H1 (cell line): ENCODE measurements around the gene SMYD3. TPM values are rescaled to one million over a fixed set of nuclear protein-coding genes. Genes with fewer than 3 reads are reported as not detected.

ENCODE experiments used
- POLR2AphosphoS5 ChIP-seq: IDR thresholded peaks from 2 replicates; pipeline ENCODE4 v1.6.1; 2011; ENCODE audit warnings: low read depth, low read length
- polyA plus RNA-seq, 7 experiments: library from polyadenylated mRNA; depleted of rRNA in 3 of 7; stranded (reverse) in 5 of 7; unstranded in 2 of 7; fragments of >200 nt in 5 of 7; fragments of 200-250 nt in 2 of 7; gene quantifications; 1 replicate in 5 of 7; 2 replicates in 1 of 7; 4 replicates in 1 of 7; pipeline versions ENCODE4 v1.2.1 to v1.2.3, GENCODE V29; 2011 to 2013; ENCODE audit warnings: missing spikeins in 2 of 7, mixed read lengths in 2 of 7
- total RNA-seq: library from RNA; stranded (reverse); fragmentation: NEBNext Ultra II Directional; extraction: Animal tissue kit (Norgen Biotek cat#: 25700); gene quantifications from 2 replicates; pipeline ENCODE4 v1.2.1, GENCODE V29; 2021
- TF ChIP-seq, protein P1 (sequence below): IDR thresholded peaks from 2 replicates; pipeline ENCODE4 v1.6.1; 2012; ENCODE audit warnings: inconsistent platforms
- TF ChIP-seq, protein P2 (sequence below), 3 experiments: IDR thresholded peaks; 1 replicate in 2 of 3; 2 replicates in 1 of 3; pipeline versions ENCODE4 v1.5.1 to v1.6.1; 2011; ENCODE audit warnings: low read length in 3 of 3, mild to moderate bottlenecking in 3 of 3, inconsistent platforms in 2 of 3, low read depth in 1 of 3, moderate library complexity in 1 of 3; ENCODE audit not compliant: insufficient read depth in 1 of 3; ENCODE audit errors: control extremely low read depth in 1 of 3

SMYD3 gene
- total and polyA plus RNA-seq, 2 of the 8 experiments (the other 6 are each of a cell fraction or from before 2014, with no cell fraction given), result 17.3 to 25.4 TPM

DNA sequence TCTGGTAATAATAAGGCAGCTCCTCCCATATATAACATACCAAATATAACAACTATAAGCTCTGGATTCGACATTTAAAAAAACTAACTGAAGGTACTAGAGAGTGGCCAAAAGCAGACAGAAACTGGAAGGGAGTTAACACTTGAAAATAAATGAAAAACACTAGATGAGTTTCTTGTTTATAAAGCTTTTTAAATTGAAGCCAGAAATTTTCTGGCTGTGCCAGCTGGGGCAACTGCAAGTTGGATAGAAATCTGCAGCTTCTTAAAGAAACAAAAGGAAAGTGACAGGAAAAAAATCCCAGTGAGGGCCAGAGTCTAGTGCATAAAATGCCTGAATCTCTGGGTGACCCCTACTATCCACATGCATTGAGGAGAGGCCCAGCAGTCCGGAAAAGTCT is 432.7 kb downstream of the SMYD3 start (continued):
- TF ChIP-seq POLR2AphosphoS5, result no peak
- TF ChIP-seq, protein P1, sequence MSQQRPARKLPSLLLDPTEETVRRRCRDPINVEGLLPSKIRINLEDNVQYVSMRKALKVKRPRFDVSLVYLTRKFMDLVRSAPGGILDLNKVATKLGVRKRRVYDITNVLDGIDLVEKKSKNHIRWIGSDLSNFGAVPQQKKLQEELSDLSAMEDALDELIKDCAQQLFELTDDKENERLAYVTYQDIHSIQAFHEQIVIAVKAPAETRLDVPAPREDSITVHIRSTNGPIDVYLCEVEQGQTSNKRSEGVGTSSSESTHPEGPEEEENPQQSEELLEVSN, result no peak
- TF ChIP-seq, protein P2, sequence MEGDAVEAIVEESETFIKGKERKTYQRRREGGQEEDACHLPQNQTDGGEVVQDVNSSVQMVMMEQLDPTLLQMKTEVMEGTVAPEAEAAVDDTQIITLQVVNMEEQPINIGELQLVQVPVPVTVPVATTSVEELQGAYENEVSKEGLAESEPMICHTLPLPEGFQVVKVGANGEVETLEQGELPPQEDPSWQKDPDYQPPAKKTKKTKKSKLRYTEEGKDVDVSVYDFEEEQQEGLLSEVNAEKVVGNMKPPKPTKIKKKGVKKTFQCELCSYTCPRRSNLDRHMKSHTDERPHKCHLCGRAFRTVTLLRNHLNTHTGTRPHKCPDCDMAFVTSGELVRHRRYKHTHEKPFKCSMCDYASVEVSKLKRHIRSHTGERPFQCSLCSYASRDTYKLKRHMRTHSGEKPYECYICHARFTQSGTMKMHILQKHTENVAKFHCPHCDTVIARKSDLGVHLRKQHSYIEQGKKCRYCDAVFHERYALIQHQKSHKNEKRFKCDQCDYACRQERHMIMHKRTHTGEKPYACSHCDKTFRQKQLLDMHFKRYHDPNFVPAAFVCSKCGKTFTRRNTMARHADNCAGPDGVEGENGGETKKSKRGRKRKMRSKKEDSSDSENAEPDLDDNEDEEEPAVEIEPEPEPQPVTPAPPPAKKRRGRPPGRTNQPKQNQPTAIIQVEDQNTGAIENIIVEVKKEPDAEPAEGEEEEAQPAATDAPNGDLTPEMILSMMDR (IDR thresholded peaks at IDR 0.05; ENCODE audit: control extremely low read depth in 1 of 3, insufficient read depth in 1 of 3, low read depth in 1 of 3, low read length in 3 of 3), result no peak
- TF ChIP-seq, all 59 proteins: peak for 0
